Neural progenitor cell (in vitro differentiated cells): ENCODE results near the gene PHLDB2.

Experiments used
- EZH2 ChIP-seq: fragments of 200-600 bp; sonication (generic); IDR thresholded peaks from 2 replicates; pipeline ENCODE4 v1.6.1; 2017; ENCODE audit warnings: antibody characterized with exemption, mild to moderate bottlenecking, moderate library complexity
- EZH2phosphoT487 ChIP-seq: fragments of 200-600 bp; sonication (generic); IDR thresholded peaks from 2 replicates; pipeline ENCODE4 v1.6.1; 2017; ENCODE audit warnings: antibody characterized with exemption
- TF ChIP-seq, protein P1 (sequence below): fragments of 200-600 bp; sonication (generic); IDR thresholded peaks from 2 replicates; pipeline ENCODE4 v1.5.1; 2017; ENCODE audit warnings: antibody characterized with exemption, mild to moderate bottlenecking

DNA sequence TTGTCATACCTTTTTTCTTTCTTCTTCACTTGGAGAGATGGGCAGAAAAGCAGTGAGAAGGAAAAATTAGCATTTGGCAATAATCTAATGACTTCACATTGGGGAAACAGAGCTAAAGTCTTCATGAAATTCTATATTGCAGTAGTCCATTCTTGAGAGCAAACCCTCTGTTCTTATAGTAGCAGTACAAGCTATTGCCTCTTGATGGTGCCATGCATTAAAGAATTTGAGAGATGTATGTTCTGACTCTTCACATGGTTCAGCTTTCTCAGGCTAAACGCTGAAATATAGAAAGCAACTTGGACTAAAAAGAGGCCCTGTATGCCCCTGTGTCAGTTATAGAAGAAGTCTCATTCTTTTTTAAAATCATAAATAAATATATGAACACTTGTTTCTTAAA, 36.0 kb downstream of the PHLDB2 start:
- TF ChIP-seq, protein P1, sequence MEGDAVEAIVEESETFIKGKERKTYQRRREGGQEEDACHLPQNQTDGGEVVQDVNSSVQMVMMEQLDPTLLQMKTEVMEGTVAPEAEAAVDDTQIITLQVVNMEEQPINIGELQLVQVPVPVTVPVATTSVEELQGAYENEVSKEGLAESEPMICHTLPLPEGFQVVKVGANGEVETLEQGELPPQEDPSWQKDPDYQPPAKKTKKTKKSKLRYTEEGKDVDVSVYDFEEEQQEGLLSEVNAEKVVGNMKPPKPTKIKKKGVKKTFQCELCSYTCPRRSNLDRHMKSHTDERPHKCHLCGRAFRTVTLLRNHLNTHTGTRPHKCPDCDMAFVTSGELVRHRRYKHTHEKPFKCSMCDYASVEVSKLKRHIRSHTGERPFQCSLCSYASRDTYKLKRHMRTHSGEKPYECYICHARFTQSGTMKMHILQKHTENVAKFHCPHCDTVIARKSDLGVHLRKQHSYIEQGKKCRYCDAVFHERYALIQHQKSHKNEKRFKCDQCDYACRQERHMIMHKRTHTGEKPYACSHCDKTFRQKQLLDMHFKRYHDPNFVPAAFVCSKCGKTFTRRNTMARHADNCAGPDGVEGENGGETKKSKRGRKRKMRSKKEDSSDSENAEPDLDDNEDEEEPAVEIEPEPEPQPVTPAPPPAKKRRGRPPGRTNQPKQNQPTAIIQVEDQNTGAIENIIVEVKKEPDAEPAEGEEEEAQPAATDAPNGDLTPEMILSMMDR = peak; percentile 57
- TF ChIP-seq EZH2 (no peak), EZH2phosphoT487 (no peak)
